Esophagus squamous epithelium (tissue), 4 donors: ENCODE results near the gene NCOA5.

Experiments
- POLR2A ChIP-seq, 4 donors: fragments of 450-650 bp; IDR thresholded peaks; one replicate each; pipeline ENCODE4 v1.6.1; 2017; ENCODE audit warnings: antibody characterized with exemption in 4 of 4, mild to moderate bottlenecking in 4 of 4, moderate library complexity in 3 of 4
- TF ChIP-seq, protein P1 (sequence below), 6 experiments: fragments of 450-650 bp in 4 of 6; fragments of 200-600 bp in 2 of 6; sonication (generic) in 2 of 6; IDR thresholded peaks; one replicate each; pipeline ENCODE4 v1.5.1; 2016 to 2019; ENCODE audit warnings: antibody characterized with exemption in 6 of 6, mild to moderate bottlenecking in 4 of 6, moderate library complexity in 4 of 6

DNA sequence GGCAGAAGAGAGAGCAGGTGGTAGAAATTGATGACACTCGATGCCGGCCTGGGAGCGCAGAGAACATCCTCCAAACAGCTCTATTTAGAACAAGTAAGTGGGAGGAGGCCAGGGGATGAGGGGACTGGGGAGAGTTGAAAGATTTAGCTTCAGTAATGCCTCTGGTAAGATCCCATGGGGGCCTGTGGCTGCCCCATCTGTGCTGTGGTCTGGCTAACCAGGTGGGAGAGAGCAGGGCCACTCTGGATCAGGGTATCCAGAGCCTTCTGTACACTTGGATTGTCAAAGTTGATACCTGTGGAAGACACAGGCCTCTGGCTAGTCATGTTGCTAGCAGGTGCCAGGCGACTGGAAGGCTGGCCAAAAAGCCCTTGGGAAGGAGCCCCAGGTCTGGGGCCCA, 27.6 kb downstream of the NCOA5 start:
- TF ChIP-seq, protein P1, sequence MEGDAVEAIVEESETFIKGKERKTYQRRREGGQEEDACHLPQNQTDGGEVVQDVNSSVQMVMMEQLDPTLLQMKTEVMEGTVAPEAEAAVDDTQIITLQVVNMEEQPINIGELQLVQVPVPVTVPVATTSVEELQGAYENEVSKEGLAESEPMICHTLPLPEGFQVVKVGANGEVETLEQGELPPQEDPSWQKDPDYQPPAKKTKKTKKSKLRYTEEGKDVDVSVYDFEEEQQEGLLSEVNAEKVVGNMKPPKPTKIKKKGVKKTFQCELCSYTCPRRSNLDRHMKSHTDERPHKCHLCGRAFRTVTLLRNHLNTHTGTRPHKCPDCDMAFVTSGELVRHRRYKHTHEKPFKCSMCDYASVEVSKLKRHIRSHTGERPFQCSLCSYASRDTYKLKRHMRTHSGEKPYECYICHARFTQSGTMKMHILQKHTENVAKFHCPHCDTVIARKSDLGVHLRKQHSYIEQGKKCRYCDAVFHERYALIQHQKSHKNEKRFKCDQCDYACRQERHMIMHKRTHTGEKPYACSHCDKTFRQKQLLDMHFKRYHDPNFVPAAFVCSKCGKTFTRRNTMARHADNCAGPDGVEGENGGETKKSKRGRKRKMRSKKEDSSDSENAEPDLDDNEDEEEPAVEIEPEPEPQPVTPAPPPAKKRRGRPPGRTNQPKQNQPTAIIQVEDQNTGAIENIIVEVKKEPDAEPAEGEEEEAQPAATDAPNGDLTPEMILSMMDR (IDR thresholded peaks at IDR 0.05) = no peak
- TF ChIP-seq POLR2A (IDR thresholded peaks at IDR 0.05) = no peak
